ENCODE measurements around the gene MEGF6.

The MEGF6 gene

DNA sequence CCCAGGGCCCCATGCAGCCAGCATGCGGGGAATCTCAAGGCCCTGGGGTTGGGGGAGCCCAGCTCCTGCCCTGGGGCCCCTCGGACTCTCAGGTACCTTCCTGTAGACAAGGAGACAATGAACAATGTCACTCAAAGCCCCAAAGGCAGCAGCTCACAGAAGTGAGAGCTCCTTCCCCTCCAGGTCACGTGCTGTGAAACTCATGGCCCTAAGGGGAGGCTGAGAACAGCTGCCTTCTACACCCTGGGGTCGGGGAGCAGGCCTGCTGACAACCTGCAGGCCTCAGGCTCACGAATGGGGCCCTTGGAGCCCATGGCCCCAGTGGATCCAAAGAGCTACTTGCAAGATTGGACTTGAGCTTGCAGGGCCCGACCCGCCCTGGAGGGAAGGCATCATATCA, 3.2 kb downstream of the MEGF6 start:
- no peak for DNase-seq (ENCODE audit: low read depth in 2 of 2)

DNA sequence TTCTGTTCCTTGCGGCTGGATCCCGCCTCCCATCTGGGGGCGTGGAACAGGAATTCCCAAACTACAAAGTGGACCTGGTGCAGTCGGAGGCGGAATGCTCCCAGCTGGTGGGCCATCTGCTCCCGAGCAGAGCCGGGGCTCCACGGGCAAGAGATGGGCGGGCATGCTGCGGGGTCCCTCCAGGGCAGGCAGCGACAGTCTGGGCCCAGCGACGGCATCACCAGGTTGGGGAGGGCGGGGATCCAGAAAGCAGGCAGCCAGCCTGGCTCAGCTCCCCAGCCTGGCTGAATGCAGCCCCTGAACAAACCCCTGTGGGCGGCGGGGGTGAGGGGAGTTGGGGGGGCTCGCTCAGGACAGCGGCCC, 3.6 kb downstream of the MEGF6 start:
- no peak for DNase-seq (ENCODE audit: low read depth in 2 of 2)

DNA sequence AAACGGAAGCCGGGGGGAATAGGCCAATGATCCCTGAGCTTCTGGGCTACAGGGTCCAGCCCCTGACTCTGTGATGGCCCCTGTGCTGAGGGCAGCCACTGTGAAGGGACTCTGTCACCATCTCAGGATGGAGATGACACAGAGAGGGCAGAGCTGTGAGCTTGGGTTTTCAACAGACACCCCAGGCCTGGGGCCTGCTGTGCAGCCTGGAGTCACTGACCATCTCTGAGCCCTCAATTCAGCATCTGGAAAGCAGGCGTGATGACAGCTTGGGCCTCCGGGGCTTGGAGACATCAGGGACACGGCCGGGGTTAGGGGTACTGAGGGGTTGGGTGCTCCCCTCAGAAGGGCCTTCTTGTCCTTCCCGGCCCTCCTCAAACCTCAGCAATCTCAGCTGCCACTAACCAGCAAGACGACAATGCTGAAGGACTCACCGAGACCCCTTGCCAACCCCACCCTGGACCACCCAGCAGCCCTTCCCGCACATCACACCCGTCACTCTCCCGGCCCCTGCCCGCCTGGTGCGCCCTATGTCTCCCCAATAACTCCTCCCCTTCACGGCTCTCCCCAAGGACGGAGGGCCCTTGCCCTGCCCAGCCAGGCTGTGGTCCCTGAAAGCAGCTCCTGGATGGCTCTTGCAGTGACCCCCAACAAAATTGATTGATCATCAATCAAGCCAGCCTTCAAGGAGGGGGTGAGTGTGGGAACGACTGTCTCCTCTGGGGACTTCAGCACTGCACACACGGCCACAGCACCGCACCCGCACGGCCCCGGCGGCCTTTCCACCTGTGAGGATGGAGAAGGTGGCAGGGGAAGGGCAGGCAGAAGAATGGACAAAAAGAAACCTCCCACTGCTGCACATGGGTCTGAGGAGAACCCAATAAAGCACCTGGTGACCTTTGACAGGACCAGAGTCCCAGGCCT, 4.3 kb downstream of the MEGF6 start:
- DNase-seq (ENCODE audit: low read depth in 2 of 2) = no peak

DNA sequence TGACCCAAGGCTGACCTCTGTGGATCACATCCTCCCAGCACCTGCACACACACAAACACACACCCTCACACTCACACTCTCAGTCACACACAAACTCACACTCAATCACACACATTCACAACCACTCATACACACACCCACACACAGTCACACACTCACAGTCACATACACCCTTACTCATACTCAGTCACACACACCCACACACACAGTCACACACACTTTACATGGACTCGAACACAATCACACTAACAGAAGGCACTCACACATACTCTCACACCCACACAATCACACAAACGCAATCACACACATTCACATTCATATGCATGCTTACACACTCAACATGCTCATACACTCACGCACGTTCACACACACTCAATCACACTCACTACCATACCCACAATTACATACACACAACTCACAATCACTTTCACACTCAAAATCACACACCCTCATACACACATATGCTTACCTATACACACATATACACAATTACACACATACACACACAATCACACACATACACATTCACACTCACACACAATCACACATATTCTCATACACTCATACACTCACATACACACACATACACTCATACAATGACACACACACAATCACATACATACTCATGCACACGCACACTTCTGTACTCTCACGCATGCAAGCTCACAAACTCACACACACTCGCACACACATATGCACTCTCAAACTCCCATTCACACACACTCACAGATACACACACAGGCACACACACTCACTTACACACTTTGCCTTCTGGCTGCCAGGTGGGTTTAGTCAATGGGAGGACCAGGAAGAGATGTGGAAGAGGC, 6.1 kb downstream of the MEGF6 start:
- no peak for DNase-seq (ENCODE audit: low read depth in 2 of 2)

DNA sequence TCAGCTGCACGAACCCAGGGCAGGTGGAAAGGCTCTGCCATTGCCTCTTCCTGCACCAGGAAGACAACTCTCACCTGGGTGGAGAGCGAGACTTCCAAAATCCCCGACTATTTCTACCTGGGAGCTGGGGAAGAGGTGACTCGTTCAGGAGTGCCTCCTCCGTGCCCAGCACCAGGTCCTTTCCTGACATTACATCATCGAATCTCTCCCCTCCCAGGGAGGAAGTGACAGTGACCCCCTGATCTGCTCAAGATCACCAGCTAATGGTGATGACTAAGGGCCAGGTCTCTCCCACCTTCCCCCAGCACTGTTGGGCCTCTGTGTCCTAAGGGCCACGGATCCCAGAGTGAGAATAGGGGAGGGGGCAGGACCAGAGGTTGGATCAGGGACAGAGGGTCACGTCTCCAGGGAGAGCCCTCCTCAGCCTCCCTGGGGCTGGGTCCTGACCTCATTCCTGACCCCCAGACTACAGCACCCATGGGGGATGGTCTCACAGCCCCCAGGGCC, 6.8 kb downstream of the MEGF6 start:
- DNase-seq (ENCODE audit: low read depth in 2 of 2) = no peak

DNA sequence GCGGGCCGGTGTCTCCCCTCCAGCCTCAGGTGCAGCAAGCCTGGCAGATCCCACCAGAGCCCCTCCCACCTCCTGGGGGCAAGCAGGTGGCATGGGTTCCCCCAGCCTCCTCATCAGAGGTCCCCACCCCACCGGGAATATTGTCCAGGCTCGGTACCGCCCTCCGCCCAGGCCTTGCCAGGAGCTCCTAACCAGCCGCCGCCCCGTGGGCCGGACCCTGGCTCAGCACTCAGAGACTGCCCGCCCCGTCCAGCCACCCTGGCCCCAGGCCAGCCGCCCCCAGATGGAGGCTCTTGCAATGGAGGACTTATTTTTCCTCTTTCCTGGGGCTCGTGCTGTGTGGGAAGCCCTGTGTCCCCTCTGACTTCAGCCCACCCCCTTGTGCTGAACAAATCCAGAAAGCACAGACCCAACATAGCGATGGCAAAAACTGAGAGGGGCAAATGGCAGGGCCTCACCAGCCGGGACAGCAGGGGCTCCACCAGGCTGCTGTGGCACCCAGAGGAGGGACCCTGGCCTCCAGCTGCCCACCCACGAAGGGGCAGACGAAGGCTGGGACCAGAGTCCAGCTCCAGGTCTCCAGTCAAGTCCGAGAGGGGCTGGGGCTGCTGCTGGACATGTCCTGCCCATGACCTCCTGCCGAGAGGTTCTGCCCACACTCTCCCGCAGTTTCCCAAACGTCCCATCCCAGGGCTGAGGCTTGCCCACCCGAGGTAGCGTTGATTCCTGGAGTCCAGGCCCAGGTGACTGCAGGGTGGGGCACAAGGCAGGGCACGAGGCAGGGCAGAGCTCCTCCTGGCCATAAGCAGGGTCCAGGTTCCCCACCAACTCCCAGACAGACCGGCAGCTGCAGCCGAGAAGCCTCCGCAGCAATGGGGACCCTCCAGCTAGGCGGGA, 7.5 kb downstream of the MEGF6 start:
- no peak for DNase-seq (ENCODE audit: low read depth in 2 of 2)

DNA sequence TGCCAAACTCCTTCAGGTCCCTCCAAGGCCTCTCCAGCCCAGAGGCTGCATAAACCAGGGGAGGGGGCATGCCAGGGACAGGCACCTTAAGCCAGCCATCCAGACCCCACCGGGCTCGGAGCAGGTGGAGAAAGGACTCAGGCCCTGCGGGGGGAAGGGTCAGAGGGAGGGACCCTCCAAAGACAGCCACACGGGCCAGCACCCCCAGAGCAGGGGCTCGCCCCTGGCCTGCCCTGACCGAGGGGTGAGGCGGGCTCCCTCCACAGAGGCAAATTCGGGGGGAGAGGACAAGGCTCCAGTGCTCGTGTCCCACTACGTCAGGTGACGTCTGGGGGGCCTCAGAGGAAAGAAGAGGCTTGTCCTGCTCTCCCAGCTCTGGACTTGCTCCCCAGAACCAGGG, 8.2 kb downstream of the MEGF6 start:
- DNase-seq (ENCODE audit: low read depth in 2 of 2) = no peak

DNA sequence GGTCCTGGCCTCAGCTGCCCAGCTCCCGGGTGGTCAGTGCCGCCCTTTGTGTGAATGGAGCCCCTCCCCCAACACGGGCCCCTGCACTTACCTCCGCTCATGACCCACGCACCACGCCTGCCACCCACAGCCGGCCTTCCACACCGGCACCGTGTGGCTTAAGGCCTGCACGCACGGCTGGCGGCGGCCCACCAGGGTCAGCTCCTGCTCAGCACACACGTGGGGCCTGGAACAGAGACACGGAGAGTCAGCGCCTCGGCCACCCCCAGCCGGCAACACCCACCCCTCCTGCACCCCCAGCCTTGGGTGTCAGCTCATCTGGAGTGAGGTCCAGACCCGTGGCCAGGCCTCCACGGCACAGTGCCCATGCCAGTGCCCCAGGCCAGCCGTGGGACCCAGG, 8.9 kb downstream of the MEGF6 start:
- no peak for DNase-seq (ENCODE audit: low read depth in 2 of 2)

DNA sequence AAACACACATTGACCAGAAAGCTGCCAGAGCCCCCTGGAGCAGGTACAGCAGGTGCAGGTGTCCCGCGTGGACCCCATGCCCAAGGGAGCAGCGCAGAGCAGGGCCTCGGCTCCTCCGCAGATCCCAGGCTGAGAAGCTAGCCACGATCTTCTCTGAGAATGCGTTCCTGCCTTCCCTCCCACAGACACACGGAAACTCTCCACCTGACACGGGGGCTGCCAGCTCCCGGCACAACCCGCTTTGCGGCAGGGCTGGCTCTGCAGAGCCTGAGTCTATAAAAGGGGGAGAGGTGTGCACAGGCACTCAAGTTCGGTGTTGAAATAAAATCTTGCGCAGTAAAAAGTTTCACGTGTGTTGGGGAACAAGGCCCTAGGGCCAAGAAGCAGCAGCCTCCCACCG, 9.6 kb downstream of the MEGF6 start:
- DNase-seq (ENCODE audit: low read depth in 2 of 2) = no peak

DNA sequence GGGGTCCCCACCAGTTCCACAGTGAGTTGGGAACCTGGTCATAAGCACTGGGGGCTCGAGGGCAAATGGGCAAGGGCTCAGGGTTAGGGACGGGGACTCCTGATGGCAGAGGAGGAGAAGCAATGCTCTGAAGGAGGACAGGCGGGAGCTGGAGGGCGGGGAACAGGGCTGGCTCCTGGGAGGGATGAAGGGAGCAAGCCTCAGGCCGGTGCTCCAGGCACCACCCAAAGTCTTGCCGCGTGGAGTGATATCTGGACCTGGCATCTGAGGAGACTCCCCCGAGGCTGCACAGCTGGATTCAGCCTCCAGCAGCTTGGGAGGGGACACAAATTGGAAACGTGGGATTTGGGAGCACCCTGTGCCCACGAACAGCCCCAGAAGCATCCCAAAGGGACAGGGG, 11.0 kb downstream of the MEGF6 start:
- DNase-seq (ENCODE audit: low read depth in 2 of 2) = no peak

DNA sequence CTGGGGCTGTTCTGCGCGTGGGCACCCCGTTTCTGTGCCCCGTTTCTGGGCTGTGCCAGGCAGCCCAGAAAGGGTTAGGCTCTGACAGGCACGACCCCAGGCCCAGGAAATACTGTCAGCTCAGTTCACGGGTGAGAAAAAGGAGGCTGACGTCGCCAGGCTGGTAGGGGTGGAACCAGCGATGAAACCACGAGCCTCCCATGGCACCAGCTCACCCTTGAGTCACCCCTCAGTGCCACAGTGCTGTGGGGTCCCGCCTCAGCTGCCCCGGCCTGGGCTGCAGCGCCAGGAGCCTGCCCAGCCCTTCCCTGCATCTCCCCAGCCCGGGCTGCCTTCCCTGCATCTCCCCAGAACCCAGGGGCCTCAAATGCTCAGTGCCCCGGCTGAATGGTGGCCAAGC, 11.5 kb downstream of the MEGF6 start:
- DNase-seq (ENCODE audit: low read depth in 2 of 2) = no peak

DNA sequence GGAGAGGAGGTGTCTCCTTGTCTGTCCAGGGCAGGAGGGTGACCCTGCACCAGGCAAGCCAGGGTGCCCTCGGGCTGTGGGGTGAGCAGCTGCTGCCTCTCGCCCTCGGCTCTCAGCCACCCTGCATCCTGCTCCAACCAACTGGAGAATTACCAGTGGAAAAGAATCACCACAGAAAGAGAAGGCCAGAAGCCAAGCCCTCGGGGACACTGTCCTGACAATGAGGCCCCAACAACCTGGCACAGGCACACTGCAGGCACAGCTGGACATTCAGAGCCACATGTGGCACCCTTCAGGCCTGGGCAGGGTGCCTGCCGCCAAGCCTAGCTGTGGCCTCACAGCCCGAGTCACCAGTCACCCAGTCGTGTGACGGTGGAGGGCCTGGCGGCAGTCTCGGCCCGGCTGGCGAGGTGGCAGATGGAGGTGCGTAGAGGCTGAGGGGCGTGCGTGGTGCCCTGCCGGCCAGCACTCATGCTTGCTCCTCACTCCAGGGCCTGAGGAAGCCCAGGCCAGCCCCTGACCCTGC, 12.0 kb downstream of the MEGF6 start:
- DNase-seq (ENCODE audit: low read depth in 2 of 2) = no peak

DNA sequence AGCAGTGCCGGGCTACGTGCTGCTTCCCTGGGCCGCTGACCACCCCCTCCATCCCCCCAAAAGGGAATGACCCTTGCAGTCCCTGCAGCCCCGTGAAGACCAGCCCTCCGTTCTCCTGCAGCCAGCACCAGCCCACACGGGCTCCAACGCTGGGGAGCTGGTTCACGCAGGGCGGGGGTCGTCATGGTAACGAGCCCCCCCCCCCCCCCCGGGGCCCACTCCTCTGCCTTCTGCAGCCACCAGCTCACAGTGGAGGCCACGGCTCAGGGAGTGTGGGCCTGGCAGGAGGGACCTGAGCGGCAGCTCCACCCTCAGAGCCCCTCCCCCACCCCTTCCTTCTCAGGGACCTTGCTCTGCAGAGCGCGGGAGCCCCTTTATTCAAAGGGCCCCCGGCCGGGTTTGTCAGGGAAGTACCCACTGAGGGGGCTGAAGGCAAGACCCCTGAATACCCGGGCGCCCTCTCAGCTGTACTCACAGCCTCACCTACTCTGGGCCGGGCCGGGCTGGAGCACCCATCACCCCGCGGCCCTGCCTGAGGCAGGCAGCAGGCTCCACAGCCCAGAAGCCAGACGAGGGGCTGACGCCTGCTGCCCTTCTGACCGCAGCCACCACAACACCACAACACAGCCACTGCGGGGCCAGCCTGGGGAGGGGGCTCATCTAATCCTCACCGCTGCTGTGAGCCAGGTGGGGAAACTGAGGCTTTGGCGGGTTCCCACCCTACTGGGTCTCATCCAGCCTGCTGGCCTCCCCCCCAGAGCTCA, 12.6 kb downstream of the MEGF6 start:
- DNase-seq (ENCODE audit: low read depth in 2 of 2) = no peak

DNA sequence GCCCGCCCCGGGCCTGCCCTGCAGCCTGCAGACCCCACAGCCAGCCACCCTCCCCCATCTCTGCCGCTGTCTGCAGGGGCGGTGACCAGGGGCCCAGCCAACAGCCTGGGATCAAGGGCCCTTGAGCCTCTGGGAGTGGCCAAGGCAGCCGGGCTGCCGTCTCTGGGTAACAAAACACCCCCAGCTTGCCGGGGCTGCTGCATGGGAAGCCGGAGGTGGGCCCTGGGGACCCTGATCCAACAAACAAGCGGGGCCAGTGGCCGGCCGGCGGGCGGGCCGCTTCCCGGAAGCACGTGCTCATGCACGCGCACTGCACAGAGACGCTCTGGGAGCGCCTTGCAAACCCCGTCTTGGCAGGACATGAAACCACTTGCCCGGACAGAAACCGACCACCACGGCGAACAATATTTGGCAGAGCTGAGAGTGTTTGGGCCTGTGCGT, 13.2 kb downstream of the MEGF6 start:
- DNase-seq (ENCODE audit: low read depth in 2 of 2) = no peak

DNA sequence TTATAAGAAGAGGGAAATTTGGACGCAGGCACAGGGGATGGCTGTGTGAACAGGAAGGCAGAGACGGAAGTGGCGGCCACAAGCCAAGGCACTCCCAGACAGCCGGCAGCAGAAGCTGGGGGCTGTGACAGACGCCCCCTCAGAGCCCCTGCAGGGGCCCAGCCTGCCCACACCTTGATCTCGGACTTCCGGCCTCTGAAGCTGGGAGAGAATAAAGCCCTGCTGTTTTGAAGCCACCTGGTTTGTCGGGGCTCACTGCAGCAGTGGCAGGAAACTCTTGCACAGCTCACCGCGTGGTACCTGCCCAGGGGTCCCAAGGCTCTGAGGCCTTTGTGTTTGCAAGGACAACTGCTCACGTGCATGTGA, 13.7 kb downstream of the MEGF6 start:
- DNase-seq (ENCODE audit: low read depth in 2 of 2) = no peak

DNA sequence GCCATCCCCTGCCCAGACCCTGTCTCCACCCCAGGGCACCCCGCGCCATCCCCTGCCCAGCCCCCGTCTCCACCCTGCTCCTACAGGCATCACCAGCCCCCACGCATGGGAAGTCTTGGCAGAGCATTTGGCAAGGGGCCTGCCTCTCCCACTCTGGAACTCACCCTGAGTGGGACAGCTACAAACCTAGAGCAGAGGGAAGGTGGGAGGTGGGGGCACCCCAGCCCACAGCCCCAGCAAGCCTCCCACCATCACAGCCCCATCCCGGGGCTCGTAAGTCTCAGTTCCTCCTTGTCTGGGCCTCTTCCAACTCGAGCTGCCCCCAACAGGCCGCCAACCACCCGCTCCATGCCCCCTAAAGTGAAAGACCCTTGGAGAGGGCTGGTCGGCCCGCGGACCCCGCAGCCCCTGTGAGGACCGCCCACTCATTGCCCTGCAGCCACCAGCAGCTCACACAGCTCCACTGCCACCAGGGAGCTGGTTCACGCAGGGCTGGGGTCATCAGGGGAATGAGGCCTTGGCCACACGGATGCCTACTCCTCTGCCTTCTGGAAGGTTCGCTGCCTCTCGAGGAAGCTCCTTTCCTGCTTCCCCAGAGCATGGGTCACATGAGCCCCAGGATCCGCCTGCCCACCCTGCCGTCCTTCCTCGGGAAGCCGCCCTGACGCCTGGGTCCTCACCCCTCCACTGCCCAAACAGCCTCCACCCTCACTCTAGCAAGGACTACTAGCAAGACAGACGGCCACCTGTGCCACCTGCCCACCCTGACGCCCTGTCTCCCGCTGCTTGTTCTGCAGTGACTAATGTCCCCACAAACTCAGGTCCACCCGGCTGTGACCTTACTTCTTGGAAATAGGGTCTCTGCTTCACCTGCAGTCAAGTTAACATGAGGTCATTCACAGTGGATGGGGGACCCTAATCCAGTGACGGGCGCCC, 14.4 kb downstream of the MEGF6 start:
- DNase-seq (ENCODE audit: low read depth in 2 of 2) = no peak

DNA sequence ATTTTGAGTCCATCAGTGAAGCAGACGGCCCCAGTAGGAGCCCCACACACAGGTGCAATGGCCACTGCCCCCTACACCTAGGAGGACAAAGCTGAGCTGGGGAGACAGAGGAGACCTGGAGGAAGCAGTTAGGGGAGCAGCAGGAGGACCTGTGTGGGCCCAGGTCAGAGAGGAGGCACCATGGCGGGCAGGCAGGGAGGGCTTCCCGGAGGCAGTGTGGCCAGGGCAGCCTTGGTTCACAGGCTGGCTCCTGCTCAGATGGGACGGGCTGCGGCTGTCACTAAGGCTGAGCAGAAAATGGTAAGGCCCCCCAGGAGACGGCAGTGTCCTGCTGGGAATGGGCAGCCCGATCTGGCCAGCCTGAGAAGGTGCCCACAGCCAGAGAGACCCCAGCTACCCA, 15.4 kb downstream of the MEGF6 start:
- no peak for DNase-seq (ENCODE audit: low read depth in 2 of 2)

DNA sequence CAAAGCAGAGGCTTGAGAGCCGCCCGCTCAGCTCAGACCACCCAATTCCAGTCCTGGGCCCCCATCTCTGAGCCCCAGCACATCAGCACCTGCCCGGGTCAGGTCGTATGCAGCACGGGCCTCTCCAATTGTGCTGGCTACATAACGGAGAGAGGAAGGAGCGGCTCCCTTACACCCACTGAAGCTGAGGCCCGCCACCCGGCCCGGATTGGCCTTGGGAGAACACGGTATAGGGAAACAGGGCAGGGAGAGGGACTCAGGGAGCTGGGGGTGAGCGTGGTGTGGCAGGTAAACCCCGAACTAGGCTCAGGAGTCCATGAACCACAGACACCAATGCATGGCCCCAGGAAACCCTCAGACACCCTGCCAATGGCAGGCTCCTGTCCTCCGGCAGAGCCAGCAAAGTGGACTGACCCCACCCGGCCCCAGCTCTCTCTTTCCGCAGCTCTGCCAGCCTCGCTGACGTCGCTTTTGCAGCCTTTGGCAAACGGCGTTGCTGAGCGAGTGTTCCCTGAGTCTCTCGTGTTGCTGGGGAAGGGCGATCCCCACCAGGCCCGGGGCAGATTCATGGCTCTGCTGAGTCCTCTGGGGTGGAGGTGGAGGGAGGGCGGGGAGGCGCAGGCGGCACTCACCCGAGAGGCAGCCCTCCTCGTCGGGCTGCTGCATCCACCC, 16.5 kb downstream of the MEGF6 start:
- DNase-seq (ENCODE audit: low read depth in 2 of 2) = no peak

DNA sequence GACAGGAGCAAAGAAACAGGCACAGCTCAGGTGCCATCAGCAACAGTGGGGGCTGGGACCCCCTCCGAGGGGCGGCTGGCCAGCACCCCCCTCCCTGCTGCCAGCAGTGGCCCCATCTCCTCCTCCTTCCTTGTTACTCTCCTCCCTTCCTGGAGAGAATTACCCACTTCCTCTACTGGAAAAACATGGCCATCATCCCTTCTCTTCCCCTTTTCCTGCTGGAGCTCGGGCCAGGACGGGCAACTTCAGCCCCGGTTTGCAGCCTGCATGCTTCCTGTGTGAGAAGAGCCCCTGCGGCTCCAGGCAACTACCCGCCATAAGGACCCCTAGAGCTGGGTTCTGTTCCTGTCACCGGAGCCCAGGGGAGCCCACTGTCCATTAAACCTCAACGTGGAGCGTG, 17.6 kb downstream of the MEGF6 start:
- no peak for DNase-seq (ENCODE audit: low read depth in 2 of 2)

Measured in stimulated activated CD4-positive, alpha-beta T cell treated with anti-CD3 and anti-CD28 coated beads, Interleukin-1b, Interleukin-23, amount 100 ng/mL, for 4 hours (primary cell).